Measurements from ENCODE around the gene PPP3R2. TPM values are rescaled to one million over a fixed set of nuclear protein-coding genes. Genes with fewer than 3 reads are reported as not detected.
A peak's percentile ranks its signal among the peaks of the same experiment; 100 is the strongest.

The PPP3R2 gene
- total and polyA plus RNA-seq, 10 of the 15 experiments (the other 5 are each of a cell fraction or from before 2014, with no cell fraction given), result not detected

- SMC1A ChIA-PET (ENCODE audit: uncharacterized antibody, unreplicated experiment), result interaction anchor here (0.6 to 1.2 kb wide), 2 partner anchors 9 to 13 kb away, joined by 3 to 4 read pairs; no protein-coding TSS in a partner anchor
- no TSS peak for BruUV-seq (replicated peaks)
- Histone ChIP-seq H3K4me3 (no peak overlapping the region), H2AFZ (ENCODE audit: control insufficient read depth, low read depth, low read length) (no peak overlapping the region), H4K20me1 (ENCODE audit: control insufficient read depth, insufficient read depth) (no peaks in the 10 kb centered on the region), H3K27ac (ENCODE audit: control insufficient read depth, insufficient read depth) (no peak overlapping the region), H3K9me3 (replicated peaks; ENCODE audit: control insufficient read depth, insufficient read depth, low read length) (no peaks in the 10 kb centered on the region), H3K9ac (ENCODE audit: control insufficient read depth, insufficient read depth, low read length) (no peak overlapping the region), H3K36me3 (ENCODE audit: control insufficient read depth in 2 of 2, insufficient read depth in 2 of 2, low read length in 1 of 2) (no peaks in the 10 kb centered on the region), H3K27me3 (replicated peaks in 1 of 2; ENCODE audit: control insufficient read depth in 2 of 2, insufficient read depth in 2 of 2, low read length in 1 of 2) (no peaks in the 10 kb centered on the region; a peak in 1 of 4 replicates), H3K4me1 (ENCODE audit: control insufficient read depth, insufficient read depth, low read length) (no peaks in the 10 kb centered on the region), H3K4me2 (ENCODE audit: control insufficient read depth, insufficient read depth) (no peak overlapping the region), H3K79me2 (ENCODE audit: control insufficient read depth, insufficient read depth, low read length) (no peaks in the 10 kb centered on the region)
- RAD21 ChIA-PET (ENCODE audit: unreplicated experiment), result no interaction called here
- CTCF ChIA-PET, result interaction anchor here (0.9 to 1.5 kb wide), 6 partner anchors 9 to 126 kb away, joined by 3 to 6 read pairs (median 4); no protein-coding TSS in a partner anchor
- WGBS (ENCODE audit: insufficient coverage, insufficient replicate concordance, low lambda C conversion rate, missing lambda C conversion rate), result 31% methylated on average over 11 of the region's 11 CpGs
- DNase-seq (ENCODE audit: low read depth, low spot score) (no peak), FAIRE-seq (peak; percentile 52), ATAC-seq (peak; percentile 71)
- POLR2A ChIA-PET, result no interaction called here
- in situ Hi-C loops (cut with MboI), result no loop called here
- TF ChIP-seq, protein P1, sequence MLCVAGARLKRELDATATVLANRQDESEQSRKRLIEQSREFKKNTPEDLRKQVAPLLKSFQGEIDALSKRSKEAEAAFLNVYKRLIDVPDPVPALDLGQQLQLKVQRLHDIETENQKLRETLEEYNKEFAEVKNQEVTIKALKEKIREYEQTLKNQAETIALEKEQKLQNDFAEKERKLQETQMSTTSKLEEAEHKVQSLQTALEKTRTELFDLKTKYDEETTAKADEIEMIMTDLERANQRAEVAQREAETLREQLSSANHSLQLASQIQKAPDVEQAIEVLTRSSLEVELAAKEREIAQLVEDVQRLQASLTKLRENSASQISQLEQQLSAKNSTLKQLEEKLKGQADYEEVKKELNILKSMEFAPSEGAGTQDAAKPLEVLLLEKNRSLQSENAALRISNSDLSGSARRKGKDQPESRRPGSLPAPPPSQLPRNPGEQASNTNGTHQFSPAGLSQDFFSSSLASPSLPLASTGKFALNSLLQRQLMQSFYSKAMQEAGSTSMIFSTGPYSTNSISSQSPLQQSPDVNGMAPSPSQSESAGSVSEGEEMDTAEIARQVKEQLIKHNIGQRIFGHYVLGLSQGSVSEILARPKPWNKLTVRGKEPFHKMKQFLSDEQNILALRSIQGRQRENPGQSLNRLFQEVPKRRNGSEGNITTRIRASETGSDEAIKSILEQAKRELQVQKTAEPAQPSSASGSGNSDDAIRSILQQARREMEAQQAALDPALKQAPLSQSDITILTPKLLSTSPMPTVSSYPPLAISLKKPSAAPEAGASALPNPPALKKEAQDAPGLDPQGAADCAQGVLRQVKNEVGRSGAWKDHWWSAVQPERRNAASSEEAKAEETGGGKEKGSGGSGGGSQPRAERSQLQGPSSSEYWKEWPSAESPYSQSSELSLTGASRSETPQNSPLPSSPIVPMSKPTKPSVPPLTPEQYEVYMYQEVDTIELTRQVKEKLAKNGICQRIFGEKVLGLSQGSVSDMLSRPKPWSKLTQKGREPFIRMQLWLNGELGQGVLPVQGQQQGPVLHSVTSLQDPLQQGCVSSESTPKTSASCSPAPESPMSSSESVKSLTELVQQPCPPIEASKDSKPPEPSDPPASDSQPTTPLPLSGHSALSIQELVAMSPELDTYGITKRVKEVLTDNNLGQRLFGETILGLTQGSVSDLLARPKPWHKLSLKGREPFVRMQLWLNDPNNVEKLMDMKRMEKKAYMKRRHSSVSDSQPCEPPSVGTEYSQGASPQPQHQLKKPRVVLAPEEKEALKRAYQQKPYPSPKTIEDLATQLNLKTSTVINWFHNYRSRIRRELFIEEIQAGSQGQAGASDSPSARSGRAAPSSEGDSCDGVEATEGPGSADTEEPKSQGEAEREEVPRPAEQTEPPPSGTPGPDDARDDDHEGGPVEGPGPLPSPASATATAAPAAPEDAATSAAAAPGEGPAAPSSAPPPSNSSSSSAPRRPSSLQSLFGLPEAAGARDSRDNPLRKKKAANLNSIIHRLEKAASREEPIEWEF (IDR thresholded peaks at IDR 0.05; ENCODE audit: insufficient replicate concordance, low read depth, low read length), result no peak
- TF ChIP-seq, protein P2, sequence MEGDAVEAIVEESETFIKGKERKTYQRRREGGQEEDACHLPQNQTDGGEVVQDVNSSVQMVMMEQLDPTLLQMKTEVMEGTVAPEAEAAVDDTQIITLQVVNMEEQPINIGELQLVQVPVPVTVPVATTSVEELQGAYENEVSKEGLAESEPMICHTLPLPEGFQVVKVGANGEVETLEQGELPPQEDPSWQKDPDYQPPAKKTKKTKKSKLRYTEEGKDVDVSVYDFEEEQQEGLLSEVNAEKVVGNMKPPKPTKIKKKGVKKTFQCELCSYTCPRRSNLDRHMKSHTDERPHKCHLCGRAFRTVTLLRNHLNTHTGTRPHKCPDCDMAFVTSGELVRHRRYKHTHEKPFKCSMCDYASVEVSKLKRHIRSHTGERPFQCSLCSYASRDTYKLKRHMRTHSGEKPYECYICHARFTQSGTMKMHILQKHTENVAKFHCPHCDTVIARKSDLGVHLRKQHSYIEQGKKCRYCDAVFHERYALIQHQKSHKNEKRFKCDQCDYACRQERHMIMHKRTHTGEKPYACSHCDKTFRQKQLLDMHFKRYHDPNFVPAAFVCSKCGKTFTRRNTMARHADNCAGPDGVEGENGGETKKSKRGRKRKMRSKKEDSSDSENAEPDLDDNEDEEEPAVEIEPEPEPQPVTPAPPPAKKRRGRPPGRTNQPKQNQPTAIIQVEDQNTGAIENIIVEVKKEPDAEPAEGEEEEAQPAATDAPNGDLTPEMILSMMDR (IDR thresholded peaks at IDR 0.05 in 2 of 3, conservative IDR thresholded peaks at IDR 0.05 in 1 of 3; ENCODE audit: control insufficient read depth in 2 of 3, extremely low read depth in 1 of 3, insufficient read depth in 1 of 3, low read depth in 3 of 3, low read length in 3 of 3), result peak; percentile 54 to 66 (median 59)
- TF ChIP-seq GABPA (IDR thresholded peaks at IDR 0.05; ENCODE audit: low read depth), result no peak
- peak; percentile 69 for TF ChIP-seq RAD21 (IDR thresholded peaks at IDR 0.05; ENCODE audit: insufficient read depth, low read depth, low read length)
- no peak for TF ChIP-seq NFYA (IDR thresholded peaks at IDR 0.05; ENCODE audit: borderline replicate concordance, low read depth, low read length)
- TF ChIP-seq YY1 (IDR thresholded peaks at IDR 0.05; ENCODE audit: low read depth, low read length), result 0 out of 2 replicates have a peak, but pooled peaks have one; percentile 32
- no peak for TF ChIP-seq ATF3 (IDR thresholded peaks at IDR 0.05; ENCODE audit: borderline replicate concordance, extremely low read depth, low read depth, low read length)
- TF ChIP-seq SMC3 (IDR thresholded peaks at IDR 0.05; ENCODE audit: borderline replicate concordance, low read length), result peak; percentile 44; the same call in 1 of the 2 replicates
- intact Hi-C loops (cut with micrococcal nuclease; ENCODE audit: unreplicated experiment), result loop anchor here (1.0 to 5.0 kb wide), 2 partner anchors 105 to 126 kb away; no protein-coding TSS in a partner anchor
These were observed 7.4 kb upstream of the PPP3R2 start for GRCh38 chr9:101601904-101602765.
